ENCODE results near the gene KLHL5. TPM values are rescaled to one million over a fixed set of nuclear protein-coding genes. Genes with fewer than 3 reads are reported as not detected.

The KLHL5 gene
- total RNA-seq, 1 donor from 2014 or later, result 44.8 TPM

GRCh38 chr4:39023059-39023458, 39.0 kb upstream of the KLHL5 start:
- no peaks in the 10 kb centered on the region for H3K27me3 Mint-ChIP-seq
- H3K4me1 Mint-ChIP-seq (ENCODE audit: low read depth), result no peaks in the 10 kb centered on the region
- no peak overlapping the region for H3K27ac Mint-ChIP-seq
- H3K9me3 Mint-ChIP-seq (ENCODE audit: low read depth), result peaks cover 3% of the 10 kb centered on the region
- H3K36me3 Mint-ChIP-seq (ENCODE audit: insufficient read depth), result no peaks in the 10 kb centered on the region
- no peak overlapping the region for H3K4me3 Mint-ChIP-seq (ENCODE audit: low read depth)
- TF ChIP-seq, protein P1, sequence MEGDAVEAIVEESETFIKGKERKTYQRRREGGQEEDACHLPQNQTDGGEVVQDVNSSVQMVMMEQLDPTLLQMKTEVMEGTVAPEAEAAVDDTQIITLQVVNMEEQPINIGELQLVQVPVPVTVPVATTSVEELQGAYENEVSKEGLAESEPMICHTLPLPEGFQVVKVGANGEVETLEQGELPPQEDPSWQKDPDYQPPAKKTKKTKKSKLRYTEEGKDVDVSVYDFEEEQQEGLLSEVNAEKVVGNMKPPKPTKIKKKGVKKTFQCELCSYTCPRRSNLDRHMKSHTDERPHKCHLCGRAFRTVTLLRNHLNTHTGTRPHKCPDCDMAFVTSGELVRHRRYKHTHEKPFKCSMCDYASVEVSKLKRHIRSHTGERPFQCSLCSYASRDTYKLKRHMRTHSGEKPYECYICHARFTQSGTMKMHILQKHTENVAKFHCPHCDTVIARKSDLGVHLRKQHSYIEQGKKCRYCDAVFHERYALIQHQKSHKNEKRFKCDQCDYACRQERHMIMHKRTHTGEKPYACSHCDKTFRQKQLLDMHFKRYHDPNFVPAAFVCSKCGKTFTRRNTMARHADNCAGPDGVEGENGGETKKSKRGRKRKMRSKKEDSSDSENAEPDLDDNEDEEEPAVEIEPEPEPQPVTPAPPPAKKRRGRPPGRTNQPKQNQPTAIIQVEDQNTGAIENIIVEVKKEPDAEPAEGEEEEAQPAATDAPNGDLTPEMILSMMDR (IDR thresholded peaks at IDR 0.05; ENCODE audit: unreplicated experiment), result no peak
- no peak for DNase-seq (ENCODE audit: low spot score, unreplicated experiment)

- H3K27ac Mint-ChIP-seq, result no peak overlapping the region
- TF ChIP-seq, protein P1 (IDR thresholded peaks at IDR 0.05; ENCODE audit: unreplicated experiment), result no peak
- H3K9me3 Mint-ChIP-seq (ENCODE audit: low read depth), result peaks cover 3% of the 10 kb centered on the region
- DNase-seq (ENCODE audit: low spot score, unreplicated experiment), result no peak
- H3K4me1 Mint-ChIP-seq (ENCODE audit: low read depth), result no peaks in the 10 kb centered on the region
- no peaks in the 10 kb centered on the region for H3K27me3 Mint-ChIP-seq
- no peaks in the 10 kb centered on the region for H3K36me3 Mint-ChIP-seq (ENCODE audit: insufficient read depth)
- no peak overlapping the region for H3K4me3 Mint-ChIP-seq (ENCODE audit: low read depth)
These were observed 37.6 kb upstream of the KLHL5 start for GRCh38 chr4:39024311-39024865.

- no peaks in the 10 kb centered on the region for H3K36me3 Mint-ChIP-seq (ENCODE audit: insufficient read depth)
These were observed 36.4 kb upstream of the KLHL5 start for GRCh38 chr4:39025552-39026085.

GRCh38 chr4:39026096-39026495, 35.9 kb upstream of the KLHL5 start:
- Mint-ChIP-seq H3K27ac (no peak overlapping the region), H3K9me3 (ENCODE audit: low read depth) (peaks cover 3% of the 10 kb centered on the region), H3K4me1 (ENCODE audit: low read depth) (no peaks in the 10 kb centered on the region), H3K36me3 (ENCODE audit: insufficient read depth) (no peaks in the 10 kb centered on the region), H3K27me3 (no peaks in the 10 kb centered on the region), H3K4me3 (ENCODE audit: low read depth) (no peak overlapping the region)
- DNase-seq (ENCODE audit: low spot score, unreplicated experiment), result no peak
- TF ChIP-seq, protein P1 (IDR thresholded peaks at IDR 0.05; ENCODE audit: unreplicated experiment), result no peak

More at GRCh38 chr4:39025552-39026085, 36.4 kb upstream of the KLHL5 start:
- TF ChIP-seq, protein P1 (IDR thresholded peaks at IDR 0.05; ENCODE audit: unreplicated experiment), result no peak
- no peaks in the 10 kb centered on the region for H3K4me1 Mint-ChIP-seq (ENCODE audit: low read depth)
- H3K9me3 Mint-ChIP-seq (ENCODE audit: low read depth), result peaks cover 3% of the 10 kb centered on the region
- H3K27ac Mint-ChIP-seq, result no peak overlapping the region
- DNase-seq (ENCODE audit: low spot score, unreplicated experiment), result no peak
- no peaks in the 10 kb centered on the region for H3K27me3 Mint-ChIP-seq
- H3K4me3 Mint-ChIP-seq (ENCODE audit: low read depth), result no peak overlapping the region

- Mint-ChIP-seq H3K4me1 (ENCODE audit: low read depth) (no peaks in the 10 kb centered on the region), H3K27ac (no peak overlapping the region), H3K27me3 (no peaks in the 10 kb centered on the region), H3K36me3 (ENCODE audit: insufficient read depth) (no peaks in the 10 kb centered on the region), H3K9me3 (ENCODE audit: low read depth) (no peaks in the 10 kb centered on the region), H3K4me3 (ENCODE audit: low read depth) (no peak overlapping the region)
- TF ChIP-seq, protein P1 (IDR thresholded peaks at IDR 0.05; ENCODE audit: unreplicated experiment), result no peak
- DNase-seq (ENCODE audit: low spot score, unreplicated experiment), result no peak
These were observed 32.0 kb upstream of the KLHL5 start for GRCh38 chr4:39029752-39030694.

All from progenitor cell of endocrine pancreas (in vitro differentiated cells).